B cell (primary cell): ENCODE data around the gene NKX3-2. TPM values are rescaled to one million over a fixed set of nuclear protein-coding genes. Genes with fewer than 3 reads are reported as not detected.

Source experiments
- ATAC-seq: fragments of 200-7000 bp; cut with Tn5 transposase; one replicate; pipeline ENCODE4 v1.10.0; 2021; ENCODE audit warnings: low read depth, mild to moderate bottlenecking, moderate number of reproducible peaks, moderate library complexity
- CTCF ChIA-PET: fragments of 350-600 bp; sonication (Branson Sonifier 250); formaldehyde crosslinking; loops from one replicate; lab custom pipeline; 2021; ENCODE audit warnings: antibody characterized with exemption, inconsistent platforms; lab: Charles Lee
- POLR2A ChIA-PET: fragments of 350-600 bp; sonication (Branson Sonifier 250); formaldehyde crosslinking; loops from one replicate; lab custom pipeline; 2021; ENCODE audit warnings: antibody characterized with exemption; lab: Charles Lee
- DNase-seq: peaks from one replicate; pipeline ENCODE4 v3.0.0; 2013
- H2AFZ ChIP-seq: 2 replicates; pipeline ENCODE4 v1.6.1; 2012; ENCODE audit warnings: mild to moderate bottlenecking, low read depth, low read length; ENCODE audit not compliant: insufficient read depth, poor library complexity, severe bottlenecking
- H3K27ac ChIP-seq, 2 donors: 1 replicate in 1 of 2; 2 replicates in 1 of 2; pipeline ENCODE4 v1.5.1; 2012 to 2013; ENCODE audit warnings: low read length in 2 of 2, mild to moderate bottlenecking in 2 of 2, moderate library complexity in 1 of 2
- H3K27me3 ChIP-seq, 4 experiments: fragments of 200-600 bp in 1 of 4; sonication (generic) in 1 of 4; replicated peaks in 1 of 4; 1 replicate in 2 of 4; 2 replicates in 2 of 4; pipeline versions ENCODE4 v1.6.1 to v1.7.0; 2013 to 2016; ENCODE audit warnings: low read length in 3 of 4, mild to moderate bottlenecking in 2 of 4, mixed read lengths in 1 of 4, moderate library complexity in 1 of 4; ENCODE audit not compliant: insufficient read depth in 4 of 4, control insufficient read depth in 3 of 4; ENCODE audit errors: control extremely low read depth in 1 of 4
- H3K36me3 ChIP-seq, 2 experiments: replicated peaks in 1 of 2; 1 replicate in 1 of 2; 2 replicates in 1 of 2; pipeline versions ENCODE4 v1.6.1 to v1.7.1; 2013; ENCODE audit warnings: low read length in 1 of 2; ENCODE audit not compliant: insufficient read depth in 2 of 2, control insufficient read depth in 1 of 2; ENCODE audit errors: control extremely low read depth in 1 of 2, extremely low read depth in 1 of 2
- H3K4me1 ChIP-seq, 2 donors: fragments of 200-600 bp in 1 of 2; sonication (generic) in 1 of 2; 1 replicate in 1 of 2; 2 replicates in 1 of 2; pipeline versions ENCODE4 v1.5.1 to v1.6.1; 2013 to 2017; ENCODE audit warnings: low read length in 2 of 2; ENCODE audit not compliant: control insufficient read depth in 2 of 2, insufficient read depth in 2 of 2
- H3K4me2 ChIP-seq: replicated peaks from 2 replicates; pipeline ENCODE3; 2012; ENCODE audit warnings: mild to moderate bottlenecking, low read depth, low read length; ENCODE audit not compliant: poor library complexity, severe bottlenecking
- H3K4me3 ChIP-seq, 5 experiments: fragments of 200-600 bp in 1 of 5; sonication (generic) in 1 of 5; 1 replicate in 3 of 5; 2 replicates in 2 of 5; pipeline versions ENCODE4 v1.5.1 to v1.7.0; 2011 to 2016; ENCODE audit warnings: low read length in 4 of 5, mild to moderate bottlenecking in 4 of 5, low read depth in 2 of 5, control low read depth in 1 of 5, moderate library complexity in 1 of 5; ENCODE audit not compliant: insufficient read depth in 1 of 5; ENCODE audit errors: control extremely low read depth in 1 of 5, extremely low read depth in 1 of 5
- H3K79me2 ChIP-seq: fragments of 200-600 bp; sonication (generic); one replicate; pipeline ENCODE4 v1.6.0; 2016; ENCODE audit warnings: low read length; ENCODE audit not compliant: control insufficient read depth, insufficient read depth
- H3K9ac ChIP-seq: fragments of 200-600 bp; sonication (generic); 2 replicates; pipeline ENCODE4 v1.6.1; 2017; ENCODE audit warnings: mild to moderate bottlenecking, low read length, moderate library complexity
- H3K9me3 ChIP-seq, 3 donors: one replicate each; pipeline versions ENCODE4 v1.6.1 to v1.7.1; 2013; ENCODE audit warnings: low read length in 2 of 3; ENCODE audit not compliant: control insufficient read depth in 2 of 3, insufficient read depth in 1 of 3; ENCODE audit errors: control extremely low read depth in 1 of 3
- H4K20me1 ChIP-seq: 2 replicates; pipeline ENCODE4 v1.6.0; 2012; ENCODE audit warnings: mild to moderate bottlenecking, low read length; ENCODE audit not compliant: insufficient read depth, control insufficient read depth, poor library complexity, severe bottlenecking
- H3K27ac Mint-ChIP-seq: one replicate; pipeline ENCODE4 v1.8.0; 2021; ENCODE audit warnings: mixed read lengths
- H3K27me3 Mint-ChIP-seq: one replicate; pipeline ENCODE4 v1.8.0; 2021; ENCODE audit warnings: mixed read lengths
- H3K4me1 Mint-ChIP-seq: one replicate; pipeline ENCODE4 v1.8.0; 2021; ENCODE audit warnings: mixed read lengths
- H3K4me3 Mint-ChIP-seq: one replicate; pipeline ENCODE4 v1.8.0; 2021; ENCODE audit warnings: mixed read lengths
- H3K9me3 Mint-ChIP-seq: one replicate; pipeline ENCODE4 v1.8.0; 2022; ENCODE audit warnings: mixed read lengths; ENCODE audit not compliant: insufficient read depth
- EZH2 ChIP-seq: IDR thresholded peaks from 2 replicates; pipeline ENCODE4 v1.6.1; 2012; ENCODE audit warnings: borderline replicate concordance, low read depth, mild to moderate bottlenecking, moderate library complexity, low read length; ENCODE audit not compliant: insufficient read depth, poor library complexity, severe bottlenecking
- WGBS: methylation state at CpG from one replicate; pipeline ENCODE4 v1.1.5; 2013; ENCODE audit warnings: missing lambda C conversion rate; ENCODE audit not compliant: insufficient coverage; 5-methylcytosine and 5-hydroxymethylcytosine counted together
- intact Hi-C: fragments of 100-400 bp; cut with micrococcal nuclease; formaldehyde crosslinking; loops from one replicate; pipeline ENCODE4 v1.10.0; 2022
- polyA plus RNA-seq: library from polyadenylated mRNA; depleted of rRNA; stranded (reverse); fragments of >200 nt; gene quantifications from 2 replicates; pipeline ENCODE4 v1.2.3, GENCODE V29; 2012
- total RNA-seq, 2 donors: library from RNA; stranded (reverse); fragments of 120-200 nt in 1 of 2; gene quantifications; 1 replicate in 1 of 2; 2 replicates in 1 of 2; pipeline versions ENCODE4 v1.2.3 to v1.2.4, GENCODE V29; 2013 to 2022
- TF ChIP-seq, protein P1 (sequence below): fragments of 200-600 bp; IDR thresholded peaks from one replicate; pipeline ENCODE4 v1.8.0; 2022; ENCODE audit warnings: antibody characterized with exemption, mild to moderate bottlenecking

NKX3-2 gene
- total and polyA plus RNA-seq, 2 donors (not counting 1 experiment from before 2014, with no cell fraction given) = not detected

DNA sequence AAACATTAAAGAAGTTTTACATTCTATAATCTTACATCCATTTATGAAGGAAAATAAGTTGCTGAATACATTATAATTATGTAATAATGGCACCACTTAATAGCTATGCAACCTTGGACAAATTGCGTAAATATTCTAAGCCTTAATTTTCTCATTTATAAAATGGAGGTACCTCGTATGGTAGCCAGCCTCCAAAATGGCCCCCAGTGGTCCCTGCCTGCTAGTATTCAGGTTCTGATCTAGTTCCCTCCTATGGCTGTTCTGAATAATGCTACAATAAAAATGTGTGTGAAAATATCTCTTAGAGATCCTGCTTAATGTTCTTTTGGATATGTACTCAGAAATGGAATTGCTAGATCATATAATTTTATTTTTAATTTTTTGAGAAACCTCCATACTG lies 11.0 kb upstream of the NKX3-2 start:
- POLR2A ChIA-PET = no interaction called here
- TF ChIP-seq EZH2 = no peak
- TF ChIP-seq, protein P1, sequence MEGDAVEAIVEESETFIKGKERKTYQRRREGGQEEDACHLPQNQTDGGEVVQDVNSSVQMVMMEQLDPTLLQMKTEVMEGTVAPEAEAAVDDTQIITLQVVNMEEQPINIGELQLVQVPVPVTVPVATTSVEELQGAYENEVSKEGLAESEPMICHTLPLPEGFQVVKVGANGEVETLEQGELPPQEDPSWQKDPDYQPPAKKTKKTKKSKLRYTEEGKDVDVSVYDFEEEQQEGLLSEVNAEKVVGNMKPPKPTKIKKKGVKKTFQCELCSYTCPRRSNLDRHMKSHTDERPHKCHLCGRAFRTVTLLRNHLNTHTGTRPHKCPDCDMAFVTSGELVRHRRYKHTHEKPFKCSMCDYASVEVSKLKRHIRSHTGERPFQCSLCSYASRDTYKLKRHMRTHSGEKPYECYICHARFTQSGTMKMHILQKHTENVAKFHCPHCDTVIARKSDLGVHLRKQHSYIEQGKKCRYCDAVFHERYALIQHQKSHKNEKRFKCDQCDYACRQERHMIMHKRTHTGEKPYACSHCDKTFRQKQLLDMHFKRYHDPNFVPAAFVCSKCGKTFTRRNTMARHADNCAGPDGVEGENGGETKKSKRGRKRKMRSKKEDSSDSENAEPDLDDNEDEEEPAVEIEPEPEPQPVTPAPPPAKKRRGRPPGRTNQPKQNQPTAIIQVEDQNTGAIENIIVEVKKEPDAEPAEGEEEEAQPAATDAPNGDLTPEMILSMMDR = no peak

DNA sequence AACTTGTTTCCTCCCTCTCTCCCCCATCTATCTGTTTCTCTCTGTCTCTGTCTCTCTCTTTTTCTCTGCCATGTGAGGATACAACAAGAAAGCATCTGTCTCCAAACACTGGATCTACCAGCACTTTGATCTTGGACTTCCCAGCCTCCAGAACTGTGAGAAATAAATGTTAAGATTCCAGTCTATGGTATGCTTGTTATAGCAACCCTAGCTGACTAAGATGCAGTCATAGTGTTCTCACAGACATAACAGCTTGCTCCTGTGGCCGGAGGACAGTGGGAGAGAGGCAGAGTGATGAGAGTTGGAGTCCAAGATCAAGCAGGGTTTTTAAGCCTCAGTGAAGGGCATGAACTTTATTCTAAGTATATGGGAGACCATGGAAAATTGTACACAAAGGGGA lies 8.8 kb upstream of the NKX3-2 start:
- Mint-ChIP-seq H3K9me3 (no peaks in the 10 kb centered on the region), H3K4me3 (no peak overlapping the region), H3K4me1 (peaks cover 12% of the 10 kb centered on the region), H3K27me3 (peaks cover 47% of the 10 kb centered on the region), H3K27ac (no peak overlapping the region)
- CTCF ChIA-PET = interaction anchor here (2.2 kb wide), 1 partner anchor 11 kb away, joined by 9 read pairs; no protein-coding TSS in a partner anchor
- intact Hi-C loops = loop anchor here (5.0 kb wide), 1 partner anchor 74 kb away; the partner anchor contains the start of gene BOD1L1
- Histone ChIP-seq H3K36me3 (no peaks in the 10 kb centered on the region), H3K27ac (no peak overlapping the region), H3K4me1 (peaks cover 12 to 13% of the 10 kb centered on the region in 2 donors), H3K9ac (no peak overlapping the region), H3K4me2 (no peak overlapping the region), H4K20me1 (no peaks in the 10 kb centered on the region), H3K9me3 (peaks cover 0 to 11% (median 0%) of the 10 kb centered on the region in 3 donors), H3K27me3 (peaks cover 0 to 29% (median 19%) of the 10 kb centered on the region in 4 experiments), H3K4me3 (no peak overlapping the region), H2AFZ (no peak overlapping the region), H3K79me2 (no peaks in the 10 kb centered on the region)
- no peak for TF ChIP-seq EZH2
- TF ChIP-seq, protein P1 = no peak
- DNase-seq (no peak), ATAC-seq (no peak)
- WGBS = no CpG with 5 or more reads among the region's 1 CpG
- POLR2A ChIA-PET = no interaction called here

More for the DNA sequence above, 11.0 kb upstream of the NKX3-2 start:
- H3K27ac Mint-ChIP-seq = no peak overlapping the region
- CTCF ChIA-PET = no interaction called here
- ATAC-seq (no peak), DNase-seq (no peak)
- H3K4me2 ChIP-seq = no peak overlapping the region
- intact Hi-C loops = no loop called here
- WGBS = no CpG with 5 or more reads among the region's 2 CpGs
- no peak overlapping the region for H3K9ac ChIP-seq
- H3K9me3 ChIP-seq = no peaks in the 10 kb centered on the region
- H3K36me3 ChIP-seq = no peaks in the 10 kb centered on the region
- H3K4me3 Mint-ChIP-seq = no peak overlapping the region
- no peaks in the 10 kb centered on the region for H3K4me1 Mint-ChIP-seq
- H3K79me2 ChIP-seq = no peaks in the 10 kb centered on the region
- no peaks in the 10 kb centered on the region for H3K4me1 ChIP-seq
- no peaks in the 10 kb centered on the region for H3K9me3 Mint-ChIP-seq
- H4K20me1 ChIP-seq = no peaks in the 10 kb centered on the region
- H2AFZ ChIP-seq = no peak overlapping the region
- peaks cover 31% of the 10 kb centered on the region for H3K27me3 Mint-ChIP-seq
- H3K27me3 ChIP-seq = peaks cover 0 to 6% (median 3%) of the 10 kb centered on the region in 4 experiments
- no peak overlapping the region for H3K4me3 ChIP-seq
- no peak overlapping the region for H3K27ac ChIP-seq
